ENCODE data around the gene FAM25A. TPM values are rescaled to one million over a fixed set of nuclear protein-coding genes. Genes with fewer than 3 reads are reported as not detected.

FAM25A gene
- total RNA-seq, 1 experiment from 2014 or later = not detected

DNA sequence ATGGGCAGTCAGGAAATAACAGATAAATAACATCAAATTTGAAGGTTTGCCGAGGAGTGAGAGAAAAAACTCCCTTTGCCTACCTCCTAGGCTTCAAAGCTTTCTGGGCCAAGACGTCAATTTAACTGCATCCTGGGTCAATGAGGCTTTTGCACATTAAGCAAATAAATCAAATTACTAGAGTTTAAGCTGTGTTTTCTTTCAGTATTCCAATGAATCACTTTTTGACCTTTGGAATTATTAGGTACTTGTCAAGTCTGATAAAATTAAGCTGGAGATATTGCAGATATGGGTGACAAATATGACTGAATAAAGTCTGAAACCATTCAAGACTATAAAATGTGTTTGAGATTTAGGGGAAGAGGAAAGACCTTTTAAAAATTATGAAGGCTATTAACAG lies 52.4 kb downstream of the FAM25A start:
- no peak for DNase-seq (ENCODE audit: unreplicated experiment)
- POLR2A ChIA-PET = interaction anchor here (1.0 to 3.4 kb wide), 5 partner anchors 9 to 103 kb away, joined by 3 to 14 read pairs (median 4); no protein-coding TSS in a partner anchor
- peaks cover 76% of the 10 kb centered on the region for H3K36me3 Mint-ChIP-seq (ENCODE audit: insufficient read depth, unreplicated experiment)
- H3K4me1 Mint-ChIP-seq (ENCODE audit: insufficient read depth, unreplicated experiment) = no peaks in the 10 kb centered on the region
- no peaks in the 10 kb centered on the region for H3K9me3 Mint-ChIP-seq (ENCODE audit: unreplicated experiment)
- intact Hi-C loops (cut with micrococcal nuclease) = no loop called here
- TF ChIP-seq, protein P1, sequence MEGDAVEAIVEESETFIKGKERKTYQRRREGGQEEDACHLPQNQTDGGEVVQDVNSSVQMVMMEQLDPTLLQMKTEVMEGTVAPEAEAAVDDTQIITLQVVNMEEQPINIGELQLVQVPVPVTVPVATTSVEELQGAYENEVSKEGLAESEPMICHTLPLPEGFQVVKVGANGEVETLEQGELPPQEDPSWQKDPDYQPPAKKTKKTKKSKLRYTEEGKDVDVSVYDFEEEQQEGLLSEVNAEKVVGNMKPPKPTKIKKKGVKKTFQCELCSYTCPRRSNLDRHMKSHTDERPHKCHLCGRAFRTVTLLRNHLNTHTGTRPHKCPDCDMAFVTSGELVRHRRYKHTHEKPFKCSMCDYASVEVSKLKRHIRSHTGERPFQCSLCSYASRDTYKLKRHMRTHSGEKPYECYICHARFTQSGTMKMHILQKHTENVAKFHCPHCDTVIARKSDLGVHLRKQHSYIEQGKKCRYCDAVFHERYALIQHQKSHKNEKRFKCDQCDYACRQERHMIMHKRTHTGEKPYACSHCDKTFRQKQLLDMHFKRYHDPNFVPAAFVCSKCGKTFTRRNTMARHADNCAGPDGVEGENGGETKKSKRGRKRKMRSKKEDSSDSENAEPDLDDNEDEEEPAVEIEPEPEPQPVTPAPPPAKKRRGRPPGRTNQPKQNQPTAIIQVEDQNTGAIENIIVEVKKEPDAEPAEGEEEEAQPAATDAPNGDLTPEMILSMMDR (IDR thresholded peaks at IDR 0.05; ENCODE audit: unreplicated experiment) = no peak
- CTCF ChIA-PET = interaction anchor here (1.2 kb wide), 1 partner anchor 10 kb away, joined by 3 read pairs; no protein-coding TSS in a partner anchor
- H3K27ac Mint-ChIP-seq (ENCODE audit: low read depth, unreplicated experiment) = no peak overlapping the region
- H3K27me3 Mint-ChIP-seq (ENCODE audit: insufficient read depth, unreplicated experiment) = no peaks in the 10 kb centered on the region
- no peak overlapping the region for H3K4me3 Mint-ChIP-seq (ENCODE audit: unreplicated experiment)
- BruUV-seq (replicated peaks) = no TSS peak

Other genes with a start within 250 kb of the FAM25A start
- gene MMRN2, start 62.7 kb upstream of the FAM25A start, total RNA-seq (2022) = 1.4 and 1.5 TPM in 2 replicates
- gene SNCG, start 61.7 kb upstream of the FAM25A start, total RNA-seq (2022) = 4.2 and 7.3 TPM in 2 replicates
- gene ADIRF, start 51.8 kb upstream of the FAM25A start, total RNA-seq (2022) = 60.3 and 89.0 TPM in 2 replicates
- 171 and 275 TPM in 2 replicates for gene GLUD1, start 74.5 kb downstream of the FAM25A start, total RNA-seq (2022)
- 28.1 and 31.8 TPM in 2 replicates for gene SHLD2, start 74.9 kb downstream of the FAM25A start, total RNA-seq (2022)
- gene NUTM2A, start 205.2 kb downstream of the FAM25A start, total RNA-seq (2022) = 0.47 and 0.82 TPM in 2 replicates